GM12891 (cell line): Measurements from ENCODE around the gene WDR31.

Source experiments
- POLR2A ChIP-seq: IDR thresholded peaks from 2 replicates; pipeline ENCODE4 v1.6.1; 2011; ENCODE audit warnings: low read depth, low read length, control low read depth
- POLR2AphosphoS5 ChIP-seq: IDR thresholded peaks from 2 replicates; pipeline ENCODE4 v1.6.1; 2011; ENCODE audit warnings: low read depth, low read length, control low read depth
- POU2F2 ChIP-seq: IDR thresholded peaks from 2 replicates; pipeline ENCODE4 v1.6.1; 2011; ENCODE audit warnings: low read depth, mild to moderate bottlenecking, control low read depth, low read length, moderate library complexity
- SPI1 ChIP-seq: IDR thresholded peaks from 2 replicates; pipeline ENCODE4 v1.6.1; 2011; ENCODE audit warnings: low read depth, low read length, control low read depth
- TAF1 ChIP-seq: IDR thresholded peaks from 2 replicates; pipeline ENCODE4 v1.6.1; 2011; ENCODE audit warnings: low read depth, low read length, control low read depth

- no peak for TF ChIP-seq POLR2A
- no peak for TF ChIP-seq POLR2AphosphoS5
- TF ChIP-seq POU2F2: no peak
- TF ChIP-seq TAF1: no peak
- no peak for TF ChIP-seq SPI1
Observed at GRCh38 chr9:113309204-113309813, 30.8 kb downstream of the WDR31 start.
